Erythroblast (primary cell): Measurements from ENCODE around the gene CCN5.

Source experiments
- GATA1 ChIP-seq: IDR thresholded peaks from 2 replicates; pipeline ENCODE4 v1.6.1; 2011; ENCODE audit warnings: low read depth, mild to moderate bottlenecking, control low read depth, low read length, moderate library complexity
- POLR2A ChIP-seq: IDR thresholded peaks from 2 replicates; pipeline ENCODE4 v1.6.1; 2011; ENCODE audit warnings: mild to moderate bottlenecking, low read length

DNA sequence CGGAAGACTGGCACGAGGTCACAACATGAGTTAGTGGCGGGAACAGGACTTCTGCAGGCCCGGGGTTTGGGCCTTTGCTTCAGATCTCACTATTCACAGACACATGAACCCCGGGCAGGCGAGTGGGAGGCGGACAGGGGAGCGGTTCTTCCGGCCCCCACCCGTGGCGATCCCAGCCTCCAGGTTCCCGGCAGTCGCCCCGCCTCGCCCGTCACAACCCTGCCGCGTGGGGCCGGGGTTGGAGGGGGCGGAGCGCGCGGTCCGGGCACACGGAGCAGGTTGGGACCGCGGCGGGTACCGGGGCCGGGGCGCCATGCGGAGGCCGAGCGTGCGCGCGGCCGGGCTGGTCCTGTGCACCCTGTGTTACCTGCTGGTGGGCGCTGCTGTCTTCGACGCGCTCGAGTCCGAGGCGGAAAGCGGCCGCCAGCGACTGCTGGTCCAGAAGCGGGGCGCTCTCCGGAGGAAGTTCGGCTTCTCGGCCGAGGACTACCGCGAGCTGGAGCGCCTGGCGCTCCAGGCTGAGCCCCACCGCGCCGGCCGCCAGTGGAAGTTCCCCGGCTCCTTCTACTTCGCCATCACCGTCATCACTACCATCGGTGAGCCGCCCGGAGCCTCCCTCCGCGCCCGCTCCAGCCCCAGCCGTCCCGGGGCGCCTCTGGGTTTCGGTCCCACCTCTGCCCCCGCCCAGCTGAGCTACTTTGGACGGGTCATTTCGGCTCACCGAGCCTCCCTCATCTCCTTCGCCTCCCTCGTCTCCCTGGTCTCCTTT is 30.6 kb downstream of the CCN5 start, which contains the start of gene KCNK15:
- TF ChIP-seq POLR2A (no peak), GATA1 (no peak)
